LNCAP (cell line): Measurements from ENCODE around the gene PLCB4.

Experiments used
- CTCF ChIP-seq: fragments of 450-650 bp; IDR thresholded peaks from 2 replicates; pipeline ENCODE4 v1.5.1; 2017; ENCODE audit warnings: mild to moderate bottlenecking

PLCB4 gene

GRCh38 chr20:9203081-9203447, 134.2 kb downstream of the PLCB4 start:
- no peak for TF ChIP-seq CTCF

- TF ChIP-seq CTCF: no peak
Measured at GRCh38 chr20:9204979-9205378, 136.1 kb downstream of the PLCB4 start.

- TF ChIP-seq CTCF: no peak
Measured at GRCh38 chr20:9206486-9206885, 137.6 kb downstream of the PLCB4 start.

GRCh38 chr20:9207253-9207652, 138.4 kb downstream of the PLCB4 start:
- no peak for TF ChIP-seq CTCF

GRCh38 chr20:9210356-9210755, 141.5 kb downstream of the PLCB4 start:
- no peak for TF ChIP-seq CTCF

- no peak for TF ChIP-seq CTCF
Measured at GRCh38 chr20:9211016-9211760, 142.3 kb downstream of the PLCB4 start.

GRCh38 chr20:9212735-9213134, 143.8 kb downstream of the PLCB4 start:
- TF ChIP-seq CTCF: no peak

GRCh38 chr20:9214685-9215084, 145.8 kb downstream of the PLCB4 start:
- TF ChIP-seq CTCF: no peak
